CD4-positive, alpha-beta T cell (primary cell): ENCODE measurements around the gene KCNIP4. TPM values are rescaled to one million over a fixed set of nuclear protein-coding genes. Genes with fewer than 3 reads are reported as not detected.

Experiments used
- ATAC-seq: fragments of 200-7000 bp; cut with Tn5 transposase; one replicate; pipeline ENCODE4 v1.10.0; 2022; ENCODE audit warnings: mild to moderate bottlenecking; ENCODE audit not compliant: poor library complexity
- CTCF ChIA-PET: fragments of 350-600 bp; sonication (Branson Sonifier 250); formaldehyde crosslinking; loops from one replicate; lab custom pipeline; 2021; ENCODE audit warnings: antibody characterized with exemption, inconsistent platforms; lab: Charles Lee
- POLR2A ChIA-PET: fragments of 350-600 bp; sonication (Branson Sonifier 250); formaldehyde crosslinking; loops from one replicate; lab custom pipeline; 2021; ENCODE audit warnings: antibody characterized with exemption, inconsistent platforms; lab: Charles Lee
- DNase-seq, 14 experiments: peaks; one replicate each; pipeline ENCODE4 v3.0.0-alpha.2; 2013 to 2020; ENCODE audit warnings: mixed read lengths in 2 of 14
- H3K27ac ChIP-seq, 2 donors: one replicate each; pipeline versions ENCODE4 v1.5.1 to v1.7.0; 2013; ENCODE audit warnings: low read length in 2 of 2, low read depth in 1 of 2, mild to moderate bottlenecking in 1 of 2
- H3K27me3 ChIP-seq, 2 experiments: 1 replicate in 1 of 2; 2 replicates in 1 of 2; pipeline versions ENCODE4 v1.6.1 to v1.7.0; 2013; ENCODE audit warnings: low read length in 2 of 2, control low read depth in 1 of 2, mild to moderate bottlenecking in 1 of 2, moderate library complexity in 1 of 2; ENCODE audit not compliant: insufficient read depth in 2 of 2, control insufficient read depth in 1 of 2
- H3K36me3 ChIP-seq: one replicate; pipeline ENCODE4 v1.6.1; 2013; ENCODE audit warnings: low read length, control low read depth; ENCODE audit not compliant: insufficient read depth
- H3K4me1 ChIP-seq: one replicate; pipeline ENCODE4 v1.6.1; 2013; ENCODE audit warnings: low read length, control low read depth; ENCODE audit not compliant: insufficient read depth
- H3K4me3 ChIP-seq: one replicate; pipeline ENCODE4 v1.5.1; 2013; ENCODE audit warnings: mild to moderate bottlenecking, low read length, moderate library complexity
- H3K9me3 ChIP-seq, 2 experiments: 1 replicate in 1 of 2; 2 replicates in 1 of 2; pipeline versions ENCODE4 v1.6.1 to v1.7.0; 2013; ENCODE audit warnings: low read length in 2 of 2, mild to moderate bottlenecking in 2 of 2, control low read depth in 1 of 2, moderate library complexity in 1 of 2; ENCODE audit not compliant: control insufficient read depth in 1 of 2, insufficient read depth in 1 of 2
- H3K27ac Mint-ChIP-seq: one replicate; pipeline ENCODE4 v1.8.0; 2020; ENCODE audit warnings: mixed read lengths
- H3K27me3 Mint-ChIP-seq: one replicate; pipeline ENCODE4 v1.8.0; 2021; ENCODE audit warnings: mixed read lengths
- H3K36me3 Mint-ChIP-seq: one replicate; pipeline ENCODE4 v1.8.0; 2021; ENCODE audit warnings: low read depth, mixed read lengths
- H3K4me1 Mint-ChIP-seq: one replicate; pipeline ENCODE4 v1.8.0; 2021; ENCODE audit warnings: low read depth, mixed read lengths
- H3K4me3 Mint-ChIP-seq: one replicate; pipeline ENCODE4 v1.8.0; 2020; ENCODE audit warnings: mild to moderate bottlenecking, mixed read lengths
- H3K9me3 Mint-ChIP-seq: one replicate; pipeline ENCODE4 v1.8.0; 2020; ENCODE audit warnings: mixed read lengths
- intact Hi-C, 2 experiments: fragments of 100-400 bp; cut with DNase I in 1 of 2; cut with micrococcal nuclease in 1 of 2; formaldehyde crosslinking; loops; one replicate each; pipeline versions ENCODE4 v1.15.1 to v1.9.0; 2023 to 2025; cut with DNase I, micrococcal nuclease
- total RNA-seq, 174 experiments: library from RNA in 2 of 174; stranded (reverse) in 2 of 174; gene quantifications; one replicate each; pipeline ENCODE4 v1.2.3 and lab custom pipeline; 2021 to 2026
- TF ChIP-seq, protein P1 (sequence below): fragments of 200-600 bp; IDR thresholded peaks from one replicate; pipeline ENCODE4 v1.8.0; 2022; ENCODE audit warnings: antibody characterized with exemption, mild to moderate bottlenecking

The KCNIP4 gene
- total RNA-seq, 2 experiments from 2014 or later = not detected

DNA sequence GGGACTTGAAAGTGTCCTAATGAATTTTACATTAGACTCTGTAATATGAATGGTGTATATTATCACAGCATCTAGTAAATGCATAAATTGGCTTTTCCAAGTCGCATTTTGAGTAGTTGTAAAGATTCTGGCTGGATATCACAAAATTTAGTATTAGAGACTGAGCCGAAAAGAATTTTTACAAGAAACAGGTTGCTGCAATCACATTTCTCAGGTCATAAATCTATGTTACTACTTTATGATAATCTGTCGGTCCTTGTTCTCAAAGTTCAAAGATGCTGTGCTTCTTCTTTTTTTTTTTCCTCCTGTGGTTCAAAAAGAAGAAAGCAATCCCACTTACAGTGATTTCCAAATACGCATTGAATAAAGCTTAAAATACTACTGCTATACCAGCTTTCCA is 253.4 kb downstream of the KCNIP4 start:
- no peak overlapping the region for H3K4me3 ChIP-seq
- DNase-seq (no peak), ATAC-seq (no peak)
- H3K9me3 ChIP-seq = no peaks in the 10 kb centered on the region
- H3K4me1 ChIP-seq = no peaks in the 10 kb centered on the region
- H3K9me3 Mint-ChIP-seq = no peaks in the 10 kb centered on the region
- no peaks in the 10 kb centered on the region for H3K27me3 ChIP-seq
- POLR2A ChIA-PET = no interaction called here
- no peak overlapping the region for H3K27ac Mint-ChIP-seq
- H3K36me3 ChIP-seq = no peaks in the 10 kb centered on the region
- H3K27me3 Mint-ChIP-seq = no peaks in the 10 kb centered on the region
- TF ChIP-seq, protein P1, sequence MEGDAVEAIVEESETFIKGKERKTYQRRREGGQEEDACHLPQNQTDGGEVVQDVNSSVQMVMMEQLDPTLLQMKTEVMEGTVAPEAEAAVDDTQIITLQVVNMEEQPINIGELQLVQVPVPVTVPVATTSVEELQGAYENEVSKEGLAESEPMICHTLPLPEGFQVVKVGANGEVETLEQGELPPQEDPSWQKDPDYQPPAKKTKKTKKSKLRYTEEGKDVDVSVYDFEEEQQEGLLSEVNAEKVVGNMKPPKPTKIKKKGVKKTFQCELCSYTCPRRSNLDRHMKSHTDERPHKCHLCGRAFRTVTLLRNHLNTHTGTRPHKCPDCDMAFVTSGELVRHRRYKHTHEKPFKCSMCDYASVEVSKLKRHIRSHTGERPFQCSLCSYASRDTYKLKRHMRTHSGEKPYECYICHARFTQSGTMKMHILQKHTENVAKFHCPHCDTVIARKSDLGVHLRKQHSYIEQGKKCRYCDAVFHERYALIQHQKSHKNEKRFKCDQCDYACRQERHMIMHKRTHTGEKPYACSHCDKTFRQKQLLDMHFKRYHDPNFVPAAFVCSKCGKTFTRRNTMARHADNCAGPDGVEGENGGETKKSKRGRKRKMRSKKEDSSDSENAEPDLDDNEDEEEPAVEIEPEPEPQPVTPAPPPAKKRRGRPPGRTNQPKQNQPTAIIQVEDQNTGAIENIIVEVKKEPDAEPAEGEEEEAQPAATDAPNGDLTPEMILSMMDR = no peak
- no peak overlapping the region for H3K4me3 Mint-ChIP-seq
- no peaks in the 10 kb centered on the region for H3K36me3 Mint-ChIP-seq
- intact Hi-C loops = no loop called here
- H3K27ac ChIP-seq = no peak overlapping the region
- H3K4me1 Mint-ChIP-seq = no peaks in the 10 kb centered on the region
- CTCF ChIA-PET = no interaction called here

DNA sequence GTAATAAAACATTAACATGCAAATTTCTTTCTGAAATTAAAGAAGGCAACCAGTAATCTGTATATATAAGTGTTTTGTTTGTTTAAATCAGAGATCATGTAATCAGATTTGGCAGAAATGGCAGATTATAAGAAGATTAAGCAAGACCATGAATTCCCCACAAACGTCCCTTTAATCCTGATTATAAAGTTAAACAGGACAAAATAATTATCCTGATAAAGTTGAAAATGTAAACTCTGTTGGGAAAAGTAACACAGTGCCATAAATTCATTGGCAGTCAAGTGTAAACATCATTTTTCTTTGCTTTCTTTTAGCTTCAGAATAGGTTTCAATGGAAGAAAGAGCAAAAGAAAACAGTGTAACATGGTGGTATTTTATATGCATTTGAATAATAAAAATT is 256.3 kb downstream of the KCNIP4 start:
- intact Hi-C loops = no loop called here
- ATAC-seq (no peak), DNase-seq (no peak)
- Mint-ChIP-seq H3K4me1 (no peaks in the 10 kb centered on the region), H3K36me3 (no peaks in the 10 kb centered on the region), H3K27ac (no peak overlapping the region), H3K9me3 (no peaks in the 10 kb centered on the region), H3K27me3 (no peaks in the 10 kb centered on the region), H3K4me3 (no peak overlapping the region)
- ChIA-PET CTCF (no interaction called here), POLR2A (no interaction called here)
- Histone ChIP-seq H3K27ac (no peak overlapping the region), H3K9me3 (no peaks in the 10 kb centered on the region), H3K36me3 (no peaks in the 10 kb centered on the region), H3K4me1 (no peaks in the 10 kb centered on the region), H3K27me3 (no peaks in the 10 kb centered on the region), H3K4me3 (no peak overlapping the region)
- TF ChIP-seq, protein P1 = no peak

DNA sequence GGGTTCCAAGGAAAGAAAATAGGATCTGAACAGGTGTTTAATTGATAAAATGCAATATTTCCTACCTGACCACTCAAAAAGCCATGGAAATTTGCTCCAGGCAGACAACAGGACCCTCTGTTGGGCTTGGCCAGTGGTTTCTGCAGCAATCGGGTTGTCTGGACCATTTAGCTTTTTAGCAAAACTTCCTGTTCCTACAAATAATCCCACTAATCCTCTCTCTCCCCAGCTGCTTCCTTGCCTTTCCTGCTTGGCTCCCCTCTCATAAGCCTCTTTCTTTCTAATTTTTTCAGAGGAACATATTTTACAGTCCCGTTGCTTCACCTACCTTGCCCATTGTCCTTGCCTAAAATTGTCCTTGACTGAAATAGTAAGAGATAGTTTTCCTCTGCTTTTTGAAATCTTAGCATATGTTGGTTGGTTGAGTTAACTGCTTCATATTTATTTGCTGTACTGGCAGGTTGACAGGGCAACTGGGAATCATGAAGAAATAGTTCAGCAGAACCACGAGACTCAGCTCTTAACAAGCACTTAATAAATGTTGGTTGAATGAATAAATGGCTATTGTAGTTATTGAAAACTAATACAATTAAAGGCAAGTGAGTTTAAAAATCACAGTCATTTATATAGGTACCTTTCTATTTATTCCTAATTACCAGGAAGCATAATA is 259.8 kb downstream of the KCNIP4 start:
- Histone ChIP-seq H3K27ac (no peak overlapping the region), H3K9me3 (no peaks in the 10 kb centered on the region), H3K36me3 (no peaks in the 10 kb centered on the region), H3K4me3 (no peak overlapping the region), H3K4me1 (no peaks in the 10 kb centered on the region), H3K27me3 (no peaks in the 10 kb centered on the region)
- Mint-ChIP-seq H3K4me3 (no peak overlapping the region), H3K27me3 (no peaks in the 10 kb centered on the region), H3K4me1 (no peaks in the 10 kb centered on the region), H3K9me3 (peaks cover 3% of the 10 kb centered on the region), H3K36me3 (no peaks in the 10 kb centered on the region), H3K27ac (no peak overlapping the region)
- no peak for ATAC-seq
- intact Hi-C loops = no loop called here
- TF ChIP-seq, protein P1 = no peak
- DNase-seq = no peak
- CTCF ChIA-PET = no interaction called here
- POLR2A ChIA-PET = no interaction called here
